Small intestine (tissue), 7 donors: Measurements from ENCODE around the gene CDH1. TPM values are rescaled to one million over a fixed set of nuclear protein-coding genes. Genes with fewer than 3 reads are reported as not detected.
A peak's percentile ranks its signal among the peaks of the same experiment; 100 is the strongest.
"Not testable (repeated sequence)": the region's sequence is repeated elsewhere in the genome, so short reads cannot be mapped to it uniquely, and the experiment has no call there.

ENCODE experiments used
- DNase-seq, 2 donors: peaks; one replicate each; pipeline versions ENCODE4 v3.0.0 to v3.0.0-alpha.2; 2013
- FAIRE-seq: peaks from 2 replicates; lab custom pipeline; 2012; peaks lifted over from hg19 to GRCh38; lab: Jason Lieb, UNC
- H3K27ac ChIP-seq, 3 donors: one replicate each; pipeline ENCODE4 v1.5.1; 2013; ENCODE audit warnings: low read length in 2 of 3, mild to moderate bottlenecking in 2 of 3, control low read depth in 1 of 3, inconsistent platforms in 1 of 3, low read depth in 1 of 3, moderate library complexity in 1 of 3
- H3K27me3 ChIP-seq, 3 donors: one replicate each; pipeline ENCODE4 v1.6.1; 2013; ENCODE audit warnings: low read length in 3 of 3, inconsistent platforms in 1 of 3; ENCODE audit not compliant: control insufficient read depth in 3 of 3, insufficient read depth in 3 of 3
- H3K36me3 ChIP-seq, 3 donors: one replicate each; pipeline ENCODE4 v1.6.1; 2013; ENCODE audit warnings: low read length in 3 of 3, inconsistent platforms in 1 of 3, low read depth in 1 of 3, mild to moderate bottlenecking in 1 of 3, moderate library complexity in 1 of 3; ENCODE audit not compliant: control insufficient read depth in 3 of 3, insufficient read depth in 2 of 3
- H3K4me1 ChIP-seq, 3 donors: one replicate each; pipeline ENCODE4 v1.6.1; 2013; ENCODE audit warnings: low read length in 2 of 3, inconsistent platforms in 1 of 3, low read depth in 1 of 3, mild to moderate bottlenecking in 1 of 3, moderate library complexity in 1 of 3; ENCODE audit not compliant: control insufficient read depth in 3 of 3, insufficient read depth in 2 of 3
- H3K4me3 ChIP-seq, 3 donors: one replicate each; pipeline ENCODE4 v1.5.1; 2013; ENCODE audit warnings: low read length in 3 of 3, control low read depth in 1 of 3, inconsistent platforms in 1 of 3, low read depth in 1 of 3, mild to moderate bottlenecking in 1 of 3, moderate library complexity in 1 of 3
- H3K9me3 ChIP-seq, 2 donors: one replicate each; pipeline ENCODE4 v1.6.1; 2013; ENCODE audit warnings: low read depth in 1 of 2, low read length in 1 of 2; ENCODE audit not compliant: control insufficient read depth in 2 of 2, insufficient read depth in 1 of 2
- WGBS, 3 donors: extraction: QIAGEN DNeasy Blood & Tissue Kit; methylation state at CpG; one replicate each; pipeline ENCODE4 v1.1.7; 2013; 5-methylcytosine and 5-hydroxymethylcytosine counted together
- polyA plus RNA-seq, 4 donors: library from polyadenylated mRNA; stranded (reverse) in 3 of 4; unstranded in 1 of 4; fragments of 200-250 nt in 3 of 4; fragments of 120-200 nt in 1 of 4; gene quantifications; one replicate each; pipeline versions ENCODE4 v1.2.1 to v1.2.3, GENCODE V29; 2013
- donor health status: healthy with polysubstance abuse.
- donor health status: control.
- donor health status: control.
- donor health status: Bipolar disorder and iron deficiency.
- donor health status: healthy.

CDH1 gene
- polyA plus RNA-seq, 4 donors = 76.2 to 366 (median 109) TPM

DNA sequence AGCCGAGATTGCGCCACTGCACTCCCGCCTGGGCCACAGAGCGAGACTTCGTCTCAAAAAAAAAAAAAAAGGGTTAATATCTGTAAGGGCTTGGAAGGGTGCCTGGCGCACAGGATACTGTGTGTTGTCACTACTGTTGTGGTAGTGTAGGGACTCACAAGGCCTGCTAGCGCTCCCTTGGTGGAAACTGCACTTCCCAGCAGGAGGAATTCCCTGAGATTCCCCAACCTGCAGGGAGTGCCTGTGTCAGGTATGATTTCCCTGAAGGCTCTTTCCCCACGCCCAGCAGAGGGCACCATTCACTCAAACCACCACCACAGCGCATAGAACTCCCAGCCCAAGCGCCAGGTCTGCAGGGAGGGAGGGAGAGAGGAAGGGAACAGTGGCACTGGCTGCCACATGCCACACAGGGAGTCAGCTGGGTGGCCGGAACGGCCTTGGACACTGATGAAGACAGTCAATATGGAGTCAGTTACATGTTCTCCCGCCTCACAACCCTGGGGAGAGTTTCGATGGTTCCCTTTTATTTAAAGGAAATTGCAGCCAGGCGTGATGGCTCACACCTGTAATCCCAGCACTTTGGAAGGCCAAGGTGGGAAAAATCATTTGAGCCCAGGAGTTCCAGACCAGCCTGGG is 32.7 kb upstream of the CDH1 start:
- Histone ChIP-seq H3K9me3 (no peaks in the 10 kb centered on the region), H3K36me3 (no peaks in the 10 kb centered on the region), H3K4me1 (peaks cover 0 to 11% (median 0%) of the 10 kb centered on the region in 3 donors), H3K27me3 (no peaks in the 10 kb centered on the region), H3K4me3 (no peak overlapping the region), H3K27ac (no peak overlapping the region)
- FAIRE-seq (no peak), DNase-seq (peak; percentile 94 to 97)
- 20 to 45% (median 34%) methylated on average over 10 to 15 of the region's 15 CpGs for WGBS, 3 donors

DNA sequence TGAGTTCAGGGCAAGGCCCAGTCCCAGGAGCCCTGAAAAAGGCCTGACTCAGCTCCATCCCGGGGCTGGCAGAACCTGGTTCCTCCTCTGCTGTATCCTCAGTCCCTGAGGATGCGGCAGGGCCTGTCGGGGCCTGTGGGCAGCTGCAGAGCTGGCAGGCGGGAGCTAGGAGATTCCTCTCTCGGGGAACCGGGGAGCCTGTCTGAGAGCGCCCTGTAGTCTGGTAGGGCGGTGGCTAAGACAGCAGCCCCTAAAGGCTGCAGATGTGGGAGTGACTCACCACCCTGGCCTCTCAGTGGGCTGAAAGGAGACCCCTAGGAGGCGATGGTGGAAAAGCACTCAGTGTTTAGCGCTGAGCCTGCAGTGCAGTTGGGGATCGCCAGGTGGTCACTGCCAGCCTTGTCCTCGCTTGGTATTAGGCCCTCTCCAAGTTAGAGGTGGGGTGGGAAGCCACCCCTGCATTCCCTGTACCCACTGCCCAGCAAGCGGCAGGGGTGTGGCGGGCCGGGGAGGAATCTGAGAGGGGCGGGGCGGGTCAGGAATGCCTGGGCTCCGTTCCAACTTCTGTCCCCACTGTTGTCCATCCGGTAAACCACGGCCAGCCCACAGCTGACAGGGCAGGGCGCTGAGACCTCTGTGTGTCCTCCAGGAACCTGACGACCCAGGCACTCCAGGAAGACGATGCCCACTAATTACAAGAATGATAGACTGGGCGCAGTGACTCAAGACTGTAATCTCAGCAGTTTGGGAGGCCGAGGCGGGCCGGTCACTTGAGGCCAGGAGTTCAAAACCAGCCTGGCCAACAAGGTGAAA is 29.5 kb upstream of the CDH1 start:
- Histone ChIP-seq H3K4me1 (peaks cover 0 to 11% (median 0%) of the 10 kb centered on the region in 3 donors), H3K27me3 (no peaks in the 10 kb centered on the region), H3K9me3 (no peaks in the 10 kb centered on the region), H3K27ac (peak overlapping the region; percentile 53 to 72 (median 68)), H3K4me3 (no peak overlapping the region), H3K36me3 (no peaks in the 10 kb centered on the region)
- DNase-seq (peak; percentile 74 to 86), FAIRE-seq (no peak)
- 41 to 59% (median 55%) methylated on average over 26 to 27 of the region's 27 CpGs for whole genome bisulfite sequencing, 3 donors

DNA sequence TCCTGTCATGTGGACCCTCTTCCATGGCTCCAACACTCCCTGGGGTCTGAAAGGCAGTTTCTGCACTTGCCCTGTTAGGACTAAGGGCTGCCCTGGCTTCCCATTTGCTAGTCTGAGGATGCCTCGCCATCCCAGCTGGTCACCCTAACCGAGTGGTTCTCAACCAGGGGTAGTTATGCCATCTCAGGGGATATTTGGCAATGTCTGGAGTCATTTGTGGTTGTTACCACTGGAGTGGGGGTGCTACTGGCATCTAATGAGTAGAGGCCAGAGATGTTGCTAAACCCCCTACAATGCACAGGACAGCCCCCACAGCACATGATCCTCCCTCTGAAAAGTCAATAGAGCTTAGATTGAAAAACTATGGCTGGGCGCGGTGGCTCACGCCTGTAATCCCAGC is 26.9 kb upstream of the CDH1 start:
- no peaks in the 10 kb centered on the region for H3K27me3 ChIP-seq
- DNase-seq (no peak), FAIRE-seq (no peak)
- no peak overlapping the region for H3K4me3 ChIP-seq
- H3K27ac ChIP-seq = no peak overlapping the region
- H3K9me3 ChIP-seq = no peaks in the 10 kb centered on the region
- no peaks in the 10 kb centered on the region for H3K36me3 ChIP-seq
- 88 to 95% (median 91%) methylated on average over 5 of the region's 5 CpGs for WGBS, 3 donors
- peaks cover 0 to 15% (median 0%) of the 10 kb centered on the region in 3 donors for H3K4me1 ChIP-seq

DNA sequence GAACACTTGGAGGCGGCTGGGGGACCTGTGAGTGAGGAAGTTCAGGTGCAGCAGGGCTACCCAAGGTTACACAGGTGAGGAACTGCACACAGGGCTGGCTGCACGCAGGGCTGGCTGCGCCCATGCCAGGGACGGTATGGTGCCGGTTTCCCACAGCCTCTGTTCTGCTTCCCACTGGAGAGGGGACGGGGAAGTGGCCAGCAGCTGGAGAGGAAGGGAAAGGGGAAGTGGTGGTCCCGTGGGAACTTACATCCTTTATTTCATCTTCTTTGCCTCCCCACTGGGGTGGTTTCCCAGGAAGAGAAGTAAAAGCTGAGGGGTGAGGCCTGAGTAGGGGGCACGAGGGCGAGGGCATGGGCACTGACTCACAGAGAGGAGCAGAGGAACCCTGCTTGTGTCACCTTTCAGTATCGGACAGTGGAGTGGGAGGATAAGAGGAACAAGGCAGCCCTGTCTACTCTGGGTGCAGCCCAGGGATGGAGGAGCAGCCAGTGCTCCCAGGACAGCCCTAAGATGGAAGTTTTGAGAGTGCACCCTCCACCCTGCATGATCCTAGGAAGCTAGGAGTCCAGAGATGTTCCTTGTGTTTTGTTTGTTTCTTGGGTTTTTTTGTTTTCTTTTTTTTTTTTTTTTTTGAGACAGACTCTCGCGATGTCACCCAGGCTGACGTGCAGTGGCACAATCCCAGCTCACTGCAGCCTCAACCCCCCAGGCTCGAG is 25.5 kb upstream of the CDH1 start:
- DNase-seq (no peak), FAIRE-seq (no peak)
- Histone ChIP-seq H3K27me3 (no peaks in the 10 kb centered on the region), H3K9me3 (peaks cover 0 to 9% of the 10 kb centered on the region in 2 donors), H3K4me3 (no peak overlapping the region), H3K36me3 (no peaks in the 10 kb centered on the region), H3K27ac (no peak overlapping the region), H3K4me1 (peaks cover 0 to 28% (median 0%) of the 10 kb centered on the region in 3 donors)
- 43 to 49% (median 44%) methylated on average over 12 to 14 of the region's 14 CpGs for whole genome bisulfite sequencing, 3 donors

DNA sequence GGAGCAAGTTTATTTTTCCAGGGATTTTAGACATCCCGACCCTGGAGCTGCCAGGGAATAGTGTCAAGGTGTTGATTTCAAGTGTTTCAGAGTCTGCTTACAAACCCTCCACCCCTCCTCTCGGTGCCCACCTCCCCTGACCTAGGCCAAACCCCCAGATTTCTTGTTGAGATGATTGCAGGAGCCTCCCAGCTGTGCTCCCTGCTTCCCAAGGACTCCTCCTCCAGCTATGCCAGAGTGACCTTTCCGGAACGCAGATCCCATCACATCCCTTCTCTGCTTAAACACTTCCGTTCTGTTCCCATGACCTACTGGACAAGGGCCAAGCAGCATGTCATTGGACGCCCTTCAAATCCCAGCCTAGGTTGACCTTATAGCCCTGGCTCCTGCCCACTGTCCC is 23.7 kb upstream of the CDH1 start:
- no peak overlapping the region for H3K4me3 ChIP-seq
- FAIRE-seq (no peak), DNase-seq (no peak)
- H3K27me3 ChIP-seq = no peaks in the 10 kb centered on the region
- 59 to 83% (median 79%) methylated on average over 6 of the region's 6 CpGs for WGBS, 3 donors
- H3K36me3 ChIP-seq = no peaks in the 10 kb centered on the region
- H3K9me3 ChIP-seq = peaks cover 0 to 18% of the 10 kb centered on the region in 2 donors
- H3K4me1 ChIP-seq = peaks cover 0 to 17% (median 0%) of the 10 kb centered on the region in 3 donors
- no peak overlapping the region for H3K27ac ChIP-seq

DNA sequence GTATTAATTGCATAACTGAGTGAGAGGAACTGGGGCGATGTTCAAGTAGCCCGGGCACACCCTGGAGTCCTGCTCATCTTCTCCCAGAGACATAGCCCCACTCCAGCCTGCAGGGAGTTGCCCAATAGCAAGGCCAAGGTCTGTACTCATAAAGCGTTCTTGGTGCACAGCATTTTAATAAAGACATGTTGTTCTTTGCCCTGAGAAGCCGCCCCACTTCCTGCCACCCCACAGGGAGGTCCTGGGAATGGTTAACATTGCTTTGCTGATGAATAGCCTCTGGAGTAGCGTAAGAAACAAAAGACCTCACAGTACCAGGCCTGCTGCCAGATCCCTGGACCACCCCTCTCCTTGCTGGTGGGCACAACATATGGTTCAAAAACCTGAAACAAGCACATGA is 21.6 kb upstream of the CDH1 start:
- Histone ChIP-seq H3K4me1 (peaks cover 0 to 17% (median 0%) of the 10 kb centered on the region in 3 donors), H3K27ac (peak overlapping the region; percentile 69 to 79 (median 73)), H3K27me3 (no peaks in the 10 kb centered on the region), H3K4me3 (no peak overlapping the region), H3K9me3 (peaks cover 0 to 18% of the 10 kb centered on the region in 2 donors), H3K36me3 (no peaks in the 10 kb centered on the region)
- FAIRE-seq (no peak), DNase-seq (peak; percentile 83 to 91)
- 36 to 47% (median 41%) methylated on average over 5 of the region's 5 CpGs for WGBS, 3 donors

DNA sequence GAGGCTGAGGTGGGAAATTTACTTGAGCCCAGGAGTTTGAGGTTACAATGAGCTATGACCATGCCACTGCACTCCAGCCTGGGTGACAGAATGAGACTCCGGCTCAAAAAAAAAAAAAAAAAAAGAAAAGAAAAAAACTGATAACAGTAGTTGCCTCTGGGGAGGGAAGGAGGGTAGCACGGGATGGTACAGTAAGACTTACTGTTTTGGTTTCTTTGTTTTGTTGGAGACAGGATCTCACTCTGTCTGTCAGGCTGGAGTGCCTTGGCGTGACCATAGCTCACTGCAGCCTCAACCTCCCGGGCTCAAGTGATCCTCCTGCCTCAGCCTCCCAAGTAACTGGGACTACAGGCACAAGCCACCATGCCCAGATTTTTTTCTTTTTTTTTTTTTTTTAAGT is 20.6 kb upstream of the CDH1 start:
- Histone ChIP-seq H3K9me3 (peaks cover 0 to 18% of the 10 kb centered on the region in 2 donors), H3K27ac (peak overlapping the region in 1 of 3 donors; percentile 79), H3K4me1 (peaks cover 0 to 24% (median 0%) of the 10 kb centered on the region in 3 donors)
- not testable (repeated sequence) for H3K27me3 ChIP-seq, H3K36me3 ChIP-seq, DNase-seq, H3K4me3 ChIP-seq, FAIRE-seq
- WGBS, 3 donors = 71 to 92% (median 80%) methylated on average over 4 of the region's 4 CpGs

DNA sequence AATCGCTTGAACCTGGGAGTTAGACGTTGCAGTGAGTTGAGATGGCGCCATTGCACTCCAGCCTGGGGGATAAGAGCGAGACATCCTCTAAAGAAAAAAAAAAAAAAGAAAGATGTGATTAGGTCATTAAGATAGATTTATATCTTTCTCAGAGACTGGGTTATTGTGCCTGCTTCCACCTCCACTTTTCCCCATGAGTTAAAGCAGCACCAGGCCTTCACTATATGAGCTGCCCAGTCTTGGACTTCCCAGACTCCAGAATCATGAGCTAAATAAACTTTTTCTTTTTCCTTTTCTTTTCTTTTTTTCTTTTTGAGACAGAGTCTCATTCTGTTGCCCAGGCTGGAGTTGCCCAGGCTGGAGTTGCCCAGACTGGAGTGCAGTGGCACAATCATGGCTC is 19.4 kb upstream of the CDH1 start:
- 95 to 98% (median 96%) methylated on average over 4 of the region's 4 CpGs for WGBS, 3 donors
- H3K27me3 ChIP-seq = no peaks in the 10 kb centered on the region
- H3K4me3 ChIP-seq = no peak overlapping the region
- no peaks in the 10 kb centered on the region for H3K36me3 ChIP-seq
- H3K9me3 ChIP-seq = peaks cover 0 to 18% of the 10 kb centered on the region in 2 donors
- no peak for DNase-seq
- FAIRE-seq = no peak
- H3K27ac ChIP-seq = no peak overlapping the region
- H3K4me1 ChIP-seq = peaks cover 0 to 36% (median 0%) of the 10 kb centered on the region in 3 donors
